ENCODE results near the gene ETFBKMT.

The ETFBKMT gene

DNA sequence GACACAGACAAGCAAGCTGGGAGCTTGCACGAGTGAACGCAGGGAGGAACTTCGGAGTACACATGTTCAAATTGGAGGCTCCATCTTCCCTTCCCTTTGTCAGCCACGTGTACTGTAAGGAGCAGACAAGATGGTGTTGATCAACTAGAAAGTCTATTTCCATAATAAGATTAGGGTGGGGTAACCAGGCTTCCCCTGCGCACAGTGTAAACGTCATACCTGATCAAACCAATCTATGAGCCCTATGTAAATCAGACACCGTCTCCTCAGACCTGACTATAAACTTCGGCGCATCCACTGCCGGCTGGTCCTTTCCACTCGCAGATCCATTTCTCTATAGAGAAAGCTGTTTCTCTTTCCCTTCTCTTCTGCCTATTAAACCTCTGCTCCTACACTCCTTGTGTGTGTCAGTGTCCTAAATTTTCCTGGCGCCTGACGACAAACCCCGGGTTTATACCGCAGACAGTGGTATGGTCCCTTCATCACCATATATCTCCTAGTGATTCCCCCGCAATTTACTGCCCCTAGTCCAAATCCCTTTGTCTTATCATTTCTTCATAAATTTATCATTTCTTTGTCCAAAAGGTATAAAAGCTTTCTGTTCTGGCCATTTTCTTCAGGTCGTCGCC, 7.5 kb upstream of the ETFBKMT start:
- H3K27me3 ChIP-seq (ENCODE audit: insufficient read depth, low read length, poor library complexity) = no peaks in the 10 kb centered on the region
- no peak overlapping the region for H3K4me3 ChIP-seq (ENCODE audit: low read depth in 1 of 2, low read length in 2 of 2)
- TF ChIP-seq EZH2 (IDR thresholded peaks at IDR 0.05; ENCODE audit: borderline replicate concordance, low read depth, low read length, severe bottlenecking) (no peak), CTCF (IDR thresholded peaks at IDR 0.05; ENCODE audit: borderline replicate concordance, extremely low read depth, low read length, poor library complexity, severe bottlenecking) (no peak)
- DNase-seq = no peak
- H2AFZ ChIP-seq (ENCODE audit: low read depth, low read length) = peak overlapping the region; percentile 57
- peaks cover 15% of the 10 kb centered on the region for H3K4me1 ChIP-seq (ENCODE audit: insufficient read depth, low read length)
- no peaks in the 10 kb centered on the region for H4K20me1 ChIP-seq (ENCODE audit: insufficient read depth, low read length)
- ATAC-seq (ENCODE audit: insufficient read depth, low read depth) = no peak
- no peaks in the 10 kb centered on the region for H3K36me3 ChIP-seq (ENCODE audit: insufficient read depth, low read length)
- no peak overlapping the region; the same call in 1 of the 2 replicates for H3K27ac ChIP-seq (ENCODE audit: low read length)
- no peak overlapping the region for H3K9ac ChIP-seq (ENCODE audit: low read depth, low read length)
- H3K4me2 ChIP-seq (ENCODE audit: insufficient read depth, low read length) = no peak overlapping the region
- no peaks in the 10 kb centered on the region for H3K79me2 ChIP-seq (ENCODE audit: insufficient read depth, low read length)
- no peaks in the 10 kb centered on the region for H3K9me3 ChIP-seq (ENCODE audit: insufficient read depth, low read length, severe bottlenecking)

DNA sequence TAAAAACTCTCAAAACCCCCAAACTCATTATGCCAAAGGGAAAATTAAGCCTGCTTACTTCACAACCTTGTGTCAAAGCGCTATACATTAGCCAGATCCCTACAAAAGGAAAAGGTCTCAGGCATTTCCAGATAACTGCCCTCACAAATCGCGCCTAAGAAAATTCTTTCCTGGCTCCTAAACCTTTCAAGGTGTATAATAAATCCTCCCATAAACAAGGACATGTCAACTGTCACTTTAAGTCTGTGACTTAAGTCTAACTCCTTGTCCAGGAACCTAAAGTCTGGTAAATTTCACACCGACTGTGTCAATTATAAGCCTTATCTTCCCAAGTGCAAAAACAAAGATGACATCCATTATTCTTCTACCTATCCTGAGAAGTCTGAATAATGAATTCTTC, 4.3 kb upstream of the ETFBKMT start:
- H3K4me3 ChIP-seq (ENCODE audit: low read depth in 1 of 2, low read length in 2 of 2) = no peak overlapping the region
- H3K4me1 ChIP-seq (ENCODE audit: insufficient read depth, low read length) = peaks cover 32% of the 10 kb centered on the region
- H3K36me3 ChIP-seq (ENCODE audit: insufficient read depth, low read length) = no peaks in the 10 kb centered on the region
- TF ChIP-seq EZH2 (IDR thresholded peaks at IDR 0.05; ENCODE audit: borderline replicate concordance, low read depth, low read length, severe bottlenecking) (no peak), CTCF (IDR thresholded peaks at IDR 0.05; ENCODE audit: borderline replicate concordance, extremely low read depth, low read length, poor library complexity, severe bottlenecking) (no peak)
- DNase-seq (no peak), ATAC-seq (ENCODE audit: insufficient read depth, low read depth) (no peak)
- no peak overlapping the region for H2AFZ ChIP-seq (ENCODE audit: low read depth, low read length)
- no peaks in the 10 kb centered on the region for H3K9me3 ChIP-seq (ENCODE audit: insufficient read depth, low read length, severe bottlenecking)
- no peak overlapping the region for H3K4me2 ChIP-seq (ENCODE audit: insufficient read depth, low read length)
- no peaks in the 10 kb centered on the region; the same call in 1 of the 2 replicates for H3K79me2 ChIP-seq (ENCODE audit: insufficient read depth, low read length)
- no peak overlapping the region for H3K9ac ChIP-seq (ENCODE audit: low read depth, low read length)
- no peaks in the 10 kb centered on the region for H4K20me1 ChIP-seq (ENCODE audit: insufficient read depth, low read length)
- no peak overlapping the region for H3K27ac ChIP-seq (ENCODE audit: low read length)
- no peaks in the 10 kb centered on the region for H3K27me3 ChIP-seq (ENCODE audit: insufficient read depth, low read length, poor library complexity)

DNA sequence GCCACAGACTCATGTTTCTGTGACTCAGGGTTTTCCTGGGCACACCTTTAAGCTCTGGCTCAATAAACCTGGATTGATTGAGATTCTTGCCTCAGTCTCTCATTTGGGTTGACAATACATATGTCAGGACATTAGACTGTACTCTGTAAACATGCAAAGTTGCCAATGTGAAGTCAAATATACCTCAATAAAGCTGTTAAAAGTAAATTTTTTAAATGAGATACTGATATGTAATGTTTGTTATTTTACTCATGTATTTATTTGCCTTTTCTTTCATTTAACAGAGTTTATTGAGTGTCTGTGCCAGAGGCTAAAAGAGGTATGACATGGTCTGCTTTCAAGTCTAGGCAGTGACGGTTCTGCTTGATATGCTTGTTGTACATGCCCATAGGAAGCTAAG, 3.7 kb upstream of the ETFBKMT start:
- DNase-seq (no peak), ATAC-seq (ENCODE audit: insufficient read depth, low read depth) (no peak)
- Histone ChIP-seq H3K9me3 (ENCODE audit: insufficient read depth, low read length, severe bottlenecking) (no peaks in the 10 kb centered on the region), H3K79me2 (ENCODE audit: insufficient read depth, low read length) (no peaks in the 10 kb centered on the region; the same call in 1 of the 2 replicates), H4K20me1 (ENCODE audit: insufficient read depth, low read length) (no peaks in the 10 kb centered on the region), H3K4me1 (ENCODE audit: insufficient read depth, low read length) (peaks cover 37% of the 10 kb centered on the region), H3K4me2 (ENCODE audit: insufficient read depth, low read length) (no peak overlapping the region), H2AFZ (ENCODE audit: low read depth, low read length) (peak overlapping the region; percentile 49; the same call in 1 of the 2 replicates), H3K27me3 (ENCODE audit: insufficient read depth, low read length, poor library complexity) (no peaks in the 10 kb centered on the region), H3K27ac (ENCODE audit: low read length) (no peak overlapping the region), H3K4me3 (ENCODE audit: low read depth in 1 of 2, low read length in 2 of 2) (no peak overlapping the region), H3K36me3 (ENCODE audit: insufficient read depth, low read length) (no peaks in the 10 kb centered on the region), H3K9ac (ENCODE audit: low read depth, low read length) (no peak overlapping the region)
- TF ChIP-seq EZH2 (IDR thresholded peaks at IDR 0.05; ENCODE audit: borderline replicate concordance, low read depth, low read length, severe bottlenecking) = no peak
- no peak for TF ChIP-seq CTCF (IDR thresholded peaks at IDR 0.05; ENCODE audit: borderline replicate concordance, extremely low read depth, low read length, poor library complexity, severe bottlenecking)

All from DND-41 (cell line).